HEK293T (cell line): Measurements from ENCODE around the gene RAD51B.

Experiments
- CTCF ChIA-PET: fragments of 350-600 bp; formaldehyde crosslinking; extraction: SDS; loops from one replicate; lab custom pipeline; 2021; ENCODE audit warnings: antibody characterized with exemption, inconsistent platforms; lab: Yijun Ruan, JAX
- POLR2A ChIA-PET: fragments of 350-600 bp; formaldehyde crosslinking; extraction: SDS; loops from one replicate; lab custom pipeline; 2020; ENCODE audit warnings: antibody characterized with exemption, inconsistent platforms; lab: Yijun Ruan, JAX
- DNase-seq: peaks from one replicate; pipeline ENCODE4 v3.0.0; 2012; ENCODE audit warnings: mixed read lengths; ENCODE audit errors: extremely low spot score
- ARNT ChIP-seq: fragments of 450-650 bp; IDR thresholded peaks from 2 replicates; pipeline ENCODE4 v1.6.1; 2017; ENCODE audit warnings: mild to moderate bottlenecking
- BHLHE40 ChIP-seq: fragments of 450-650 bp; IDR thresholded peaks from 2 replicates; pipeline ENCODE4 v1.6.1; 2016; ENCODE audit warnings: mild to moderate bottlenecking, moderate library complexity, borderline replicate concordance
- CTBP1 ChIP-seq: fragments of 450-650 bp; IDR thresholded peaks from 2 replicates; pipeline ENCODE4 v1.6.1; 2016; ENCODE audit warnings: borderline replicate concordance
- ELF4 ChIP-seq: fragments of 450-650 bp; IDR thresholded peaks from 2 replicates; pipeline ENCODE4 v1.6.1; 2017; ENCODE audit warnings: antibody characterized with exemption
- FOXA1 ChIP-seq: fragments of 450-650 bp; IDR thresholded peaks from 2 replicates; pipeline ENCODE4 v1.6.1; 2016; ENCODE audit warnings: mild to moderate bottlenecking
- FOXK2 ChIP-seq: fragments of 450-650 bp; IDR thresholded peaks from 2 replicates; pipeline ENCODE4 v1.6.1; 2016; ENCODE audit warnings: mild to moderate bottlenecking
- FOXM1 ChIP-seq: fragments of 450-650 bp; IDR thresholded peaks from 2 replicates; pipeline ENCODE4 v1.6.1; 2017; ENCODE audit warnings: mild to moderate bottlenecking, borderline replicate concordance
- HDGF ChIP-seq: fragments of 450-650 bp; IDR thresholded peaks from 2 replicates; pipeline ENCODE4 v1.6.1; 2017; ENCODE audit warnings: antibody characterized with exemption, borderline replicate concordance
- L3MBTL2 ChIP-seq: fragments of 450-650 bp; conservative IDR thresholded peaks from 2 replicates; pipeline ENCODE4 v1.6.1; 2016; ENCODE audit warnings: mild to moderate bottlenecking
- LEF1 ChIP-seq: fragments of 450-650 bp; IDR thresholded peaks from 2 replicates; pipeline ENCODE4 v1.6.1; 2017; ENCODE audit warnings: mild to moderate bottlenecking, borderline replicate concordance
- NFRKB ChIP-seq: fragments of 450-650 bp; IDR thresholded peaks from 2 replicates; pipeline ENCODE4 v1.6.1; 2016; ENCODE audit warnings: mild to moderate bottlenecking, moderate library complexity
- PKNOX1 ChIP-seq: fragments of 450-650 bp; IDR thresholded peaks from 2 replicates; pipeline ENCODE4 v1.6.1; 2016
- SP1 ChIP-seq: fragments of 450-650 bp; IDR thresholded peaks from 2 replicates; pipeline ENCODE4 v1.6.1; 2017
- SUZ12 ChIP-seq: fragments of 450-650 bp; IDR thresholded peaks from 2 replicates; pipeline ENCODE4 v1.6.1; 2016; ENCODE audit warnings: mild to moderate bottlenecking
- TARDBP ChIP-seq: fragments of 450-650 bp; IDR thresholded peaks from 2 replicates; pipeline ENCODE4 v1.6.1; 2016
- ZNF384 ChIP-seq: fragments of 450-650 bp; IDR thresholded peaks from 2 replicates; pipeline ENCODE4 v1.6.1; 2016

The RAD51B gene

GRCh38 chr14:68518166-68518565 lies 698.6 kb downstream of the RAD51B start:
- ChIA-PET POLR2A (interaction anchor here (0.9 kb wide), 2 partner anchors 12 to 277 kb away, joined by 3 read pairs; no protein-coding TSS in a partner anchor), CTCF (no interaction called here)
- DNase-seq = no peak
- no peak for TF ChIP-seq NFRKB
- no peak for TF ChIP-seq CTBP1
- TF ChIP-seq SP1 = no peak
- TF ChIP-seq PKNOX1 = no peak
- TF ChIP-seq ZNF384 = no peak
- no peak for TF ChIP-seq L3MBTL2
- TF ChIP-seq SUZ12 = no peak
- no peak for TF ChIP-seq BHLHE40
- TF ChIP-seq LEF1 = no peak
- TF ChIP-seq HDGF = no peak

- ChIA-PET POLR2A (interaction anchor here (0.9 kb wide), 1 partner anchor 276 kb away, joined by 3 read pairs; no protein-coding TSS in a partner anchor), CTCF (no interaction called here)
- TF ChIP-seq CTBP1 (no peak), NFRKB (no peak), ZNF384 (no peak), ELF4 (no peak), FOXK2 (no peak), TARDBP (no peak), BHLHE40 (no peak), PKNOX1 (no peak), L3MBTL2 (no peak), LEF1 (no peak), SUZ12 (no peak), FOXA1 (no peak)
- DNase-seq = no peak
These were observed 699.4 kb downstream of the RAD51B start for GRCh38 chr14:68518761-68519670.

GRCh38 chr14:68519671-68520187 lies 700.1 kb downstream of the RAD51B start:
- ChIA-PET POLR2A (no interaction called here), CTCF (no interaction called here)
- no peak for TF ChIP-seq NFRKB
- TF ChIP-seq FOXM1 = no peak
- no peak for TF ChIP-seq ZNF384
- TF ChIP-seq LEF1 = no peak
- TF ChIP-seq ELF4 = no peak
- no peak for TF ChIP-seq PKNOX1
- no peak for TF ChIP-seq SUZ12
- TF ChIP-seq HDGF = no peak
- TF ChIP-seq TARDBP = no peak
- TF ChIP-seq FOXA1 = no peak
- TF ChIP-seq SP1 = no peak
- no peak for TF ChIP-seq ARNT
- no peak for TF ChIP-seq FOXK2
- no peak for TF ChIP-seq CTBP1
- no peak for DNase-seq

GRCh38 chr14:68520637-68521556 lies 701.3 kb downstream of the RAD51B start:
- CTCF ChIA-PET = no interaction called here
- DNase-seq = no peak
- POLR2A ChIA-PET = no interaction called here
- TF ChIP-seq PKNOX1 (no peak), CTBP1 (no peak), FOXM1 (no peak), FOXA1 (no peak)

GRCh38 chr14:68521557-68521901 lies 702.0 kb downstream of the RAD51B start:
- CTCF ChIA-PET = no interaction called here
- POLR2A ChIA-PET = no interaction called here

More at GRCh38 chr14:68521557-68521901, 702.0 kb downstream of the RAD51B start:
- TF ChIP-seq L3MBTL2 = no peak
- DNase-seq = no peak
